HCT116 (cell line): Measurements from ENCODE around the gene MEIOC.

Source experiments
- CEBPB ChIP-seq: IDR thresholded peaks from 2 replicates; pipeline ENCODE4 v1.6.1; 2012; ENCODE audit warnings: low read depth
- CTCF ChIP-seq, 3 experiments: fragments of 200-600 bp in 1 of 3; sonication (generic) in 1 of 3; IDR thresholded peaks in 2 of 3; conservative IDR thresholded peaks in 1 of 3; 2 replicates each; pipeline ENCODE4 v1.5.1; 2012 to 2017; ENCODE audit warnings: low read depth in 2 of 3, low read length in 2 of 3, antibody characterized with exemption in 1 of 3, borderline replicate concordance in 1 of 3, control low read depth in 1 of 3, mild to moderate bottlenecking in 1 of 3, mixed read lengths in 1 of 3, mixed run types in 1 of 3, moderate library complexity in 1 of 3; ENCODE audit not compliant: insufficient read depth in 1 of 3
- EZH2 ChIP-seq: fragments of 200-600 bp; sonication (generic); IDR thresholded peaks from 2 replicates; pipeline ENCODE4 v1.6.1; 2017; ENCODE audit warnings: antibody characterized with exemption, mixed run types
- POLR2A ChIP-seq: IDR thresholded peaks from 2 replicates; pipeline ENCODE4 v1.7.0; 2011; ENCODE audit warnings: borderline replicate concordance; ENCODE audit not compliant: insufficient read depth, insufficient read length; ENCODE audit errors: extremely low read depth
- RAD21 ChIP-seq: IDR thresholded peaks from 2 replicates; pipeline ENCODE4 v1.6.1; 2012; ENCODE audit warnings: low read depth, mild to moderate bottlenecking

GRCh38 chr17:44608727-44609435 lies 47.4 kb upstream of the MEIOC start:
- no peak for TF ChIP-seq CEBPB
- no peak for TF ChIP-seq RAD21
- no peak for TF ChIP-seq CTCF (IDR thresholded peaks at IDR 0.05 in 2 of 3, conservative IDR thresholded peaks at IDR 0.05 in 1 of 3; ENCODE audit: borderline replicate concordance in 1 of 3, insufficient read depth in 1 of 3, low read depth in 2 of 3, low read length in 2 of 3)
- no peak for TF ChIP-seq EZH2
- no peak for TF ChIP-seq POLR2A
